Erythroblast (primary cell): ENCODE measurements around the gene ST7.

Experiments used
- DNase-seq, 2 experiments: peaks; one replicate each; lab custom pipeline; 2025; lab: John Stamatoyannopoulos, UW
- GATA1 ChIP-seq: IDR thresholded peaks from 2 replicates; pipeline ENCODE4 v1.6.1; 2011; ENCODE audit warnings: low read depth, mild to moderate bottlenecking, control low read depth, low read length, moderate library complexity
- POLR2A ChIP-seq: IDR thresholded peaks from 2 replicates; pipeline ENCODE4 v1.6.1; 2011; ENCODE audit warnings: mild to moderate bottlenecking, low read length

The ST7 gene

DNA sequence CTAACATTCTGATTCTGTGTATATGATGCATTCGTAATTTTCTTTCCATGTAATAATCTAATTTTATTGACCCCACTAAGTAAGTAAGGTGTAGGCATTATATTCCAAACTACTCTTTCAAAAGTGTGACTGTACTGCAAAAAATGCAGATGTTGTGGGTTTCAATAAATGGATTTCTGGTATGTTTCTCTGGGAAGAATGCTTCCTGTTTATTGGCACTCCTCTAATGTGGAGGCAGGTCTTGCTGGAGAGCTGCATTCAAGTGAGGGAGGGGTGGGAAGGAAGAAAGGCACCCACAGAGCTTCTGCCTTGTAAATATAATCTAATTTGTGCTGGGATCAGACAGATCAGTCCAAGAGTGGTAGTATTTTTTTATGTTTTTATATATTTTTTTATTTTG lies 23.9 kb downstream of the ST7 start:
- DNase-seq = no peak
- no peak for TF ChIP-seq GATA1

DNA sequence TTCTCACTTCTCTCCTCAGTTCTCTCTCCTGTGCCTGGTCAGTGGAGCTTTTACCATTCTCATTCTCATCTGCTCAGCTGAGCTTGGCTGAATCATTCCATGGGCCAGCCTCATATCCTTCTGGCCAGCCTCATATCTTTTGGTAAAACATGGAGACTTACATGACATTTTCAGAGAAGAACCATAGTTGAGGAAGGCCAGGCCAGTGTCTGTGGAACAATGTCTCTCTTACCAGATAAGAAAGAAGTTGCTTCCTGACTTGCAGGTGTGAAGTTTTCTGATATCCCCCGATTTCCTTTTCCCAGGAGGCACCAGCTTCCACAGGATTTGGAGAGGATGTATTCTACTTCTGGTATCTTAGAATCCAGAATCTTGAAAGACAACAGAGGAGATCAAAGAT lies 24.7 kb downstream of the ST7 start:
- TF ChIP-seq GATA1 (no peak), POLR2A (no peak)
- DNase-seq = peak; percentile 6

DNA sequence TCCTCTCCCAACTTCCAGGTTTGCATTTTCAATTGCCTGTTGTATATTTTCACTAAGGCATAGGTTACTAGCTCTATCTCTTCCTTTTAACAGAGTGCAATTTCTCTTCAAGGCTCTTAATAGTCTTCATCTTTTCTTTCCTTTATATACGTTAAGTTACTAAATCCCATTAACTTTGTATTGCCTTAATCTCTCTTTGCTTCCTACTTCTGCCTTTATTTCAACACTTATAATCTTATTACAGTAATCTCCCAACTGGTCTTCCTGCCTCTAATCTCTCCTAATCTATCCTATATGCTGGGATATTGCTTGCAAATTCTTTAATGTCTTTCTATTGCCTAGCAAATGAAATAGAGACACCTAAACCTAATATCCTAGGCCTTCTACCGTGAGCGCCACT lies 26.1 kb downstream of the ST7 start:
- no peak for DNase-seq
- TF ChIP-seq POLR2A (no peak), GATA1 (no peak)

DNA sequence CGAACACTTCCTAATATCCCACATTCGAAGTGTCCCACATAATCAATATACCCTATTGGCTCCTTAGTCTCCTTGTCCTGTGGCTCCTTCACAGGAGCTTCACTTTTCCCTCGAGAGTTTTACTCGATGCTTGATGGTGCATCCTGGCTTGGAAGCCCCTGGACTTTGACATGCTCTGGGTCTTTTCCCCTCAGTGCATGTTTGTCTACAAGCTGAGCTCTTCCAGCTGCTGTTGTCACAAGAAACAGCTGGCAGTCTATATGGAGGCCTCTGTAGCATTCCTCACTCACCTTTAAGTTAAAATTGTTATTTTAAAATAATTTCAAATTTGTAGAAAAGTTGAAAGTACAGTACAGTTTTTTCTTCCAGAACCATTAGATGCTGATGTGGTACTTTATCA lies 27.1 kb downstream of the ST7 start:
- TF ChIP-seq GATA1 = no peak
- DNase-seq = no peak

DNA sequence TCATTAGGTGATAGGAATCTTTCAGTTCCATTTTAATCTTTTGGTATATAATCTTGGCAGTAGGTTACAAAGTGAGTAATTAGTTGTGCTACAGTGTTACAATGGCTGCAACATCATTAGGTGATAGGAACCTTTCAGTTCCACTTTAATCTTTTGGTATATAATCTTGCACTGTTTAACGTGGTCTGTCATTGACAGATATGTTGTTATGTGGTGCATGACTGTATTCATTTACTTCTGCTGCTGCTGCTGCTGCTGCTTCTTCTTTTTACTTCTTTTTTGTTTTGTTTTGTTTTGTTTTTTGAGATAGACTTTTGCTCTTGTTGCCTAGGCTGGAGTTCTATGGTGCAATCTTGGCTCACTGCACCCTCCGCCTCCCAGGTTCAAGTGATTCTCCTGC lies 28.6 kb downstream of the ST7 start:
- peak in 1 of 2 experiments; percentile 46 for DNase-seq
- TF ChIP-seq GATA1 (no peak), POLR2A (no peak)

DNA sequence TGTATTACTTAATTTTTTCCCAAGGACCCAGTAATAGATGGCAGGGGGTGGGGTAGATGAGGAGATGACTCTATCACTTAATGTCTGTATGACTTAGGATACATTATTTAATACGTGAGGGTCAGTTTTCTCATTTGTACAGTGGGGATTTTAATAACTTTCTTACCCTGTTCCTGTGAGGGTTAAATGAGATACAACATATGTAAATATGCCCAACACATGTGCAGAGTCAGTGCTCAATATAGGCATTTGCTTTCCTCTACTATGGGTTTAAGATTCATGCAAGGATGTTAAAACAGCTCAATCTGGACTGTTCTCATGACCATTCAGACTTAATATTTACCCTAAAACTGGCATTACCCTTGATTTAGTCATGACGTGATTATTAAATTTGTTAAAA lies 31.2 kb downstream of the ST7 start:
- no peak for DNase-seq
- no peak for TF ChIP-seq GATA1
- TF ChIP-seq POLR2A = no peak

DNA sequence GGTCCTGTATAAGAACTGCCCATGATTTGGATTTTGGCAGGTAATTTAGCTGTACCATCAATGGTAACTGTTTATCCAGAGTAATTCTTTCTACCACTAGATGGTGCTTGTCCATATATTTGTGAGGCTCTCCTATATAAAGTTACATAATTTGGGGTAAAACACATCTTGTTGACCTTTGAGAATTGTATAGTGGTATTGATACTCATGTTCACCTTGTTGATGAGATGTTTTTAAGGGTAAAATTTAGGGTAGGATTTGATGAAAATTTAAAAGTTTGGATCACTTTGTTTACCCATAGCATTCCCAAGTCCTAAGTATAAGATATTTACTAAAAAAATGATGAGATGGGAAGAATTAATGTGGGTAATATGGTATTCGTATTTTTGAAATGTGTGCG lies 31.6 kb downstream of the ST7 start:
- TF ChIP-seq POLR2A (no peak), GATA1 (no peak)
- peak; percentile 50 to 69 for DNase-seq

DNA sequence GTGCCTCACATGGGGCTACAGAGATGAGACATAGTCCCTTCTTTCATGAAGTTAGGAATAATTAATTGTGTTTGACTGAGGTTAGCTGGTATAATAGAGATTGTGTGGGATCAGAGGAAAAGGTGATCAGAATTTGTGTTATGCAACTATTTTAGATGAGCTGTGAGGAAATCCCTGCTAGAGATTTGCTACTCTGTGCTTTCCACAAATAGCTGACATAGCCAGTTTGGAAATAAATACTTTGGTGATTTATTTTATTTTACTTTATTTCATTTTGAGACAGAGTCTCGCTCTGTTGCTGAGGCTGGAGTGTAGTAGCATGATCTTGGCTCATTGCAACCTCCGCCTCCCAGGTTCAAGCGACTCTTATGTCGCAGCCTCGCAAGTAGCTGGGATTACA lies 32.3 kb downstream of the ST7 start:
- no peak for TF ChIP-seq GATA1
- TF ChIP-seq POLR2A = no peak
- no peak for DNase-seq

DNA sequence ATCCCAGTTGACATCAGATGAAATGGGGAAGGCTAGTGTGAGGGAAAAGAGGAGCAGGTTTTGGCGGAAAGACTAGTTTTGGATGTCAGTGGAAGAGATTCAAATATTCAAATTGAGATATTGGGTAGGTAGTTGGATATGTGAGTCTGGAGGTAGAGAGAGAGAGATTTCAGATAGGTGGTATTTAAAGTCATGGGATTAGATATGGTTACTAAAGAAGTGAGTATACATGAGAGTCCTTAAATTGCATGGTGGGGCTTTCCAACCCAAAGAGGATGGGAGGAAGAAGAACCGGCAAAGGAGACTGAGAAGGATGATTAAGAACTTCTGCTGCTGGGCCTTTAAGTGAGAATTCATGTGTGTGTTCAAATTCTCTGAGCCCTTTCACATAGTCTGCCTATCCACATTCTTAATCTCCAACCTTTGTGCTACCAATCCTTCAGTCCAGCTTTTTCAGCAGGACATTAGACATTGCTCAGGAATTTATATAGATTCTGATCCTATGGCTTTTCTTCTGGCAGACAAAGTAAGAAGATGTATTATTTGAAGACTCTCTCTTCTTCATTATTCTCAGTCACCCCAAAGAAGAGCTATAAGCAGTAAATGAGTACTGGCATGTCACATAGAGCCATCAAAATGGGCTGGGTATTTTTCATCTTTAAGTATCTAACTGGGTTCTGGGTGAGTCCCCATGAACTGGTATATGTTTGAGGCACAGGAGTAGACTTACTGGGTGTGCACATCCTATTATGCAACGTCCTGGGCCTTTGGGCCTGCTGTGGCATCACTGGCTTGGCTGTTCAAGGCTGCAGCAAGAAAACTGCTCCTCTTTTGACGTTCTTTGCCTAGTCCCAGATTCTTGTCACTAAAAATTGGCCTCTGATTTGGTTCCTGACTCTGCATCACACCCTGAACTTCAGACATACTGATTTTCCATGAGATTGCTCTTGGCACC lies 33.6 kb downstream of the ST7 start:
- DNase-seq = no peak

DNA sequence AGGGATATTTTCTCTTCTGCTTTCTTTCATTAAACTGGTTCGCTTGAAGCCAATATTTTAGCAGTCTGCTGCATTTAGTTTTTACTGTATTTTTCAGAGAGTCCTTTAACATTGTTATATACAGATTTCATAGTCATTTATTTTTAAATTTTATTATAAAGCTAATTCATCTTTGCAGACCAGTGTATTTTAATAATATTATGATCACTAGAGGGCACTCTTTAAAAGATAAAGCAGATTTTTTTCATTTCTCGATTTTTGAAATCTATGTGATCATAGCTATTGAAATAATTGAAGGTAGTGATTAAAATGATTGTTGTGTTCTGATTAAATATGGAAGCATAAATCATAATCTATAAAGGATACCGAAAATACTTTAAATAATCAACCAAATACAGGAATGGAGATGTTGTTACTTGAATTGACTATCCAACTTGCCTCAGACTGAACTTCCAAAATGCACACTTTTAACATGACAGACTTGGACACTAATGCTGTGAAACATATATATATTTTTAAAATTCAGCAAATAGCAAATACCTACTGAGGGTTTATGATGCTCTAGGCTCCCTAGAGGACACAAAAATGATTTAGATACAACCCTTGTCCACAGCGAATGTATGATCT lies 35.2 kb downstream of the ST7 start:
- TF ChIP-seq GATA1 = no peak
- TF ChIP-seq POLR2A = no peak
- peak in 1 of 2 experiments; percentile 15 for DNase-seq

More for the DNA sequence above, 33.6 kb downstream of the ST7 start:
- TF ChIP-seq POLR2A (no peak), GATA1 (no peak)

DNA sequence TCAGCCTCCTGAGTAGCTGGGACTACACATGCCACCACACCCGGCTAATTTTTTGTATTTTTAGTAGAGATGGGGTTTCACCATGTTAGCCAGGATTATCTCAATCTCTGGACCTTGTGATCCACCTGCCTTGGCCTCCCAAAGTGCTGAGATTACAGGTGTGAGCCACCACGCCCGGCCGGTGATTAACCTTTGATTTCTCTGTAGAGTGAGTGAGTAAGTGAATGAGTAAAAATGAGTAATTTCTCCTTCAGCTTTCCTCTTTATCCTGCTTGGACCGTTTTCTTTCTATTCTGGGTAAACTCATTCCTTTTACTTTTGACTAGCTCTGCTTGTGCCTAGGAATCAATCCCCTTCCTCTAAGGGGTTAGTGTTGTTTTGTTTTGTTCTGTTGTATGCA lies 36.8 kb downstream of the ST7 start:
- TF ChIP-seq POLR2A = no peak
- TF ChIP-seq GATA1 = no peak
- no peak for DNase-seq

DNA sequence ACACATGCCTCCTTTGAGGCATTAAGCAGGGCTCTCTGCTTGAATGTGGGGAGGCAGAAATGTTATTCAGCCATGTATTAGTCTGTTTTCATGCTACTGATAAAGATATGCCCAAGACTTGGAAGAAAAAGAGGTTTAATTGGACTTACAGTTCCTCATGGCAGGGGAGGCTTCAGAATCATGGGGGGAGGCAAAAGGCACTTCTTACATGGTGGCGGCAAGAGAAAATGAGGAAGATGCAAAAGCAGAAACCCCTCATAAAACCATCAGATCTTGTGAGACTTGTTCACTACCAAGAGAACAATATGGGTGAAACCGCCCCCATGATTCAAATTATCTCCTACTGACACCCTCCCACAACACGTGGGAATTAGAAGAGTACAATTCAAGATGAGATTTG lies 37.9 kb downstream of the ST7 start:
- TF ChIP-seq GATA1 (no peak), POLR2A (no peak)
- DNase-seq = no peak

DNA sequence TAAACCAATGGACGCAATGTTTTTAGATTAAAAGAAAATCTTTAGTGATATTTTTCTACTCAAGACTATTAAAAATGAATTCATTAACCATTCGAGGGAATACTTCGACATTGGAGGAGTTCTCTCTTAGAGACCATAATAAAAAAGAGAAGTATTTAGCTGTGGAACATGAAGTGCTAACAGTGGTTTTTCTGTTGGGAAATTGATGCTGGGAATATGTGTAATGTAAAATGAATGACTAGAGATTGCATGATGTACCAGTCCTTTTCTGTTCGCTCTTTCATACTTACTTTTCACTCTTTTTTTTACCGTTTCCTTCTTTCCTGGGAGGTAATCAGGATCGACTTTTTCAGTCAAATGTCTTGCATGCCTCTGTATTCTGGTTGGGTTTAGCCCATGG lies 41.3 kb downstream of the ST7 start:
- no peak for TF ChIP-seq POLR2A
- no peak for TF ChIP-seq GATA1
- DNase-seq = no peak

DNA sequence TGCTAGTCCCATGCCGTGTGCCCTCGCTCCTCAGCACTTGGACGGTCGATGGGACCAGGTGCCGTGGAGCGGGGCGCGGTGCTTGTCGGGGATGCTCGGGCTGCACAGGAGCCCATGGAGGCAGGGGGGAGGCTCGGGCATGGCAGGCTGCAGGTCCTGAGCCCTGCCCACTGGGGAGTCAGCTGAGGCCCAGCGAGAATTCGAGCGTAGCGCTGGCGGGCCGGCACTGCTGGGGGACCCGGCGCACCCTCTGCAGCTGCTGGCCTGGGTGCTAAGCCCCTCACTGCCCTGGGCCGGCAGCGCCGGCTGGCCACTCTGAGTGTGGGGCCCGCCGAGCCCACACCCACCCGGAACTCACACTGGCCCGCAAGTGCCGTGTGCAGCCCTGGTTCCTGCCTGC lies 44.7 kb downstream of the ST7 start:
- no peak for DNase-seq
- TF ChIP-seq GATA1 (no peak), POLR2A (no peak)

DNA sequence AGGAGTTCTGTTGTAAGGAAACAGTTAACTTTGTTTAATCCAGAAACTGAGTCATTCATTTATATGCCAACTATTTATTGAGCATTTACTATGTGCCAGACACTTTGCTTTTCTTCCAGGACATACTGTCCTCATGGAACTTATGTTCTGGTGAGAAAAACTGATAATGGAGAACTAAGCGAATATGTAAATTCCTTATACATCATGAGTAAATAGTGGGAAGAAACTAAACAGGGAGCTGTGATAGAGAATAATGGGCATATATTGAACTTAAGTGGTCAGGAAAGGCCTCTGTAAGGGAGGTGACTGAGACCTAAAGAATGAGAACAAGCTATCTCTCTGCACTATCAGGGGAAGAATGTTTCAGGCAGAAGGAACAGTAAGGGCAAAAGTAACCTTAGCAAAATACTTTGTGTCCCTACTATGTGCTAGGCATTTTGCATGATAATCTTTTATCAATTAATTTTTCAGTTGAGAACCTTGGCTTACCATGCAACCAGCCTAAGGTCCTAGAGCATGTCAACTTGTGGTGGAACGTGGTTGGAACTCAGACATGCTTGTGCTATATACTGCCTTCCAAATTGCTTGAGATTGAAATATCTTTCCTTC lies 45.4 kb downstream of the ST7 start:
- TF ChIP-seq GATA1 (no peak), POLR2A (no peak)
- no peak for DNase-seq

DNA sequence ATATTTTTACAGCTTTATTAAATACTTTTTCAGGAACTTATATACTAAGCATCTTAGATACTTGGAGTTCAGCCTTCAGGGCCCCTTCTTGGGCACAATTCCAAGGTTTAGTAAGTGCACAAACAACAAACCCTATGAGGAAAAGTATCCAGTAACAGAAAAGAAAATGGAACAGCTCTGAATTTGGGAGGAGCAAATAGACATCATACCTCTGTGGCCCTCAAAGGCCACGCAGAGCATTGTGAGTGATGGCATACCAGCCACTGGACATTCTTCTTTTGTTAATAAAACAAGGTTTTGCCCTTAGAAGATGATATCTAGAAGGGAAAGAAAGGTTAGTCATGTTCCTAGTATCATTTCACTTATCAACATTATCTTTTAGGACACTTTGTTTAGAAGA lies 46.0 kb downstream of the ST7 start:
- DNase-seq = peak in 1 of 2 experiments; percentile 8
- no peak for TF ChIP-seq POLR2A
- TF ChIP-seq GATA1 = no peak
